Sigmoid colon (tissue), 7 donors: ENCODE measurements around the gene EPG5. TPM values are rescaled to one million over a fixed set of nuclear protein-coding genes. Genes with fewer than 3 reads are reported as not detected.

Experiments used
- DNase-seq: peaks from one replicate; pipeline ENCODE4 v3.0.0-alpha.2; 2019
- H3K27ac ChIP-seq, 4 donors: fragments of 200-600 bp; sonication (generic); one replicate each; pipeline ENCODE4 v1.5.1; 2016 to 2019; ENCODE audit warnings: mild to moderate bottlenecking in 1 of 4
- H3K27me3 ChIP-seq, 3 donors: fragments of 200-600 bp; sonication (generic); one replicate each; pipeline ENCODE4 v1.5.1; 2019; ENCODE audit warnings: mild to moderate bottlenecking in 1 of 3
- H3K36me3 ChIP-seq, 4 donors: fragments of 200-600 bp; sonication (generic); one replicate each; pipeline ENCODE4 v1.5.1; 2016 to 2019
- H3K4me1 ChIP-seq, 4 donors: fragments of 200-600 bp; sonication (generic); one replicate each; pipeline ENCODE4 v1.5.1; 2017 to 2019
- H3K4me3 ChIP-seq, 4 donors: fragments of 200-600 bp; sonication (generic); one replicate each; pipeline ENCODE4 v1.5.1; 2017 to 2019; ENCODE audit warnings: mild to moderate bottlenecking in 2 of 4, moderate library complexity in 1 of 4
- H3K9me3 ChIP-seq, 4 donors: fragments of 200-600 bp in 3 of 4; sonication (generic) in 3 of 4; one replicate each; pipeline versions ENCODE4 v1.5.1 to v1.6.1; 2013 to 2019
- EP300 ChIP-seq, 4 donors: sonication (generic); formaldehyde crosslinking; IDR thresholded peaks; one replicate each; pipeline ENCODE4 v1.6.1; 2017; ENCODE audit warnings: antibody characterized with exemption in 4 of 4
- POLR2A ChIP-seq, 2 donors: fragments of 450-650 bp; IDR thresholded peaks; one replicate each; pipeline ENCODE4 v1.6.1; 2016; ENCODE audit warnings: antibody characterized with exemption in 2 of 2, mild to moderate bottlenecking in 2 of 2, moderate library complexity in 2 of 2
- POLR2AphosphoS5 ChIP-seq, 4 donors: sonication (generic); formaldehyde crosslinking; IDR thresholded peaks; one replicate each; pipeline ENCODE4 v1.6.1; 2017; ENCODE audit warnings: antibody characterized with exemption in 4 of 4
- WGBS, 2 donors: extraction: QIAGEN DNeasy Blood & Tissue Kit; methylation state at CpG; one replicate each; pipeline ENCODE4 v1.1.7; 2013; 5-methylcytosine and 5-hydroxymethylcytosine counted together
- intact Hi-C: fragments of 100-400 bp; cut with DNase I; formaldehyde crosslinking; loops from one replicate; pipeline ENCODE4 v1.15.1; 2023
- polyA plus RNA-seq, 3 donors: library from polyadenylated mRNA; stranded (reverse); fragments of 200-250 nt; gene quantifications; one replicate each; pipeline ENCODE4 v1.2.3, GENCODE V29; 2013
- total RNA-seq, 4 donors: library from RNA; depleted of rRNA; stranded (reverse); fragments of >200 nt; gene quantifications; one replicate each; pipeline ENCODE4 v1.1.0, GENCODE V29; 2016
- TF ChIP-seq, protein P1 (sequence below), 4 experiments: fragments of 450-650 bp in 3 of 4; fragments of 200-600 bp in 1 of 4; IDR thresholded peaks; one replicate each; pipeline ENCODE4 v1.5.1; 2016 to 2019; ENCODE audit warnings: antibody characterized with exemption in 4 of 4, mild to moderate bottlenecking in 3 of 4, moderate library complexity in 2 of 4
- donor health status: healthy with polysubstance abuse.
- donor health status: Bipolar disorder and iron deficiency.
- donor health status: healthy.

EPG5 gene
- total and polyA plus RNA-seq, 7 donors = 3.7 to 29.1 (median 17.1) TPM

GRCh38 chr18:45836242-45837205 lies 130.6 kb downstream of the EPG5 start:
- Histone ChIP-seq H3K36me3 (no peaks in the 10 kb centered on the region), H3K27ac (no peak overlapping the region), H3K27me3 (peaks cover 23 to 86% (median 44%) of the 10 kb centered on the region in 3 donors), H3K4me3 (no peak overlapping the region), H3K4me1 (peaks cover 0 to 24% (median 20%) of the 10 kb centered on the region in 4 donors), H3K9me3 (no peaks in the 10 kb centered on the region)
- TF ChIP-seq, protein P1, sequence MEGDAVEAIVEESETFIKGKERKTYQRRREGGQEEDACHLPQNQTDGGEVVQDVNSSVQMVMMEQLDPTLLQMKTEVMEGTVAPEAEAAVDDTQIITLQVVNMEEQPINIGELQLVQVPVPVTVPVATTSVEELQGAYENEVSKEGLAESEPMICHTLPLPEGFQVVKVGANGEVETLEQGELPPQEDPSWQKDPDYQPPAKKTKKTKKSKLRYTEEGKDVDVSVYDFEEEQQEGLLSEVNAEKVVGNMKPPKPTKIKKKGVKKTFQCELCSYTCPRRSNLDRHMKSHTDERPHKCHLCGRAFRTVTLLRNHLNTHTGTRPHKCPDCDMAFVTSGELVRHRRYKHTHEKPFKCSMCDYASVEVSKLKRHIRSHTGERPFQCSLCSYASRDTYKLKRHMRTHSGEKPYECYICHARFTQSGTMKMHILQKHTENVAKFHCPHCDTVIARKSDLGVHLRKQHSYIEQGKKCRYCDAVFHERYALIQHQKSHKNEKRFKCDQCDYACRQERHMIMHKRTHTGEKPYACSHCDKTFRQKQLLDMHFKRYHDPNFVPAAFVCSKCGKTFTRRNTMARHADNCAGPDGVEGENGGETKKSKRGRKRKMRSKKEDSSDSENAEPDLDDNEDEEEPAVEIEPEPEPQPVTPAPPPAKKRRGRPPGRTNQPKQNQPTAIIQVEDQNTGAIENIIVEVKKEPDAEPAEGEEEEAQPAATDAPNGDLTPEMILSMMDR (IDR thresholded peaks at IDR 0.05) = no peak
- TF ChIP-seq POLR2A (IDR thresholded peaks at IDR 0.05) (no peak), EP300 (IDR thresholded peaks at IDR 0.05) (no peak), POLR2AphosphoS5 (IDR thresholded peaks at IDR 0.05) (no peak)
- intact Hi-C loops = loop anchor here (10.0 kb wide), 1 partner anchor 62 kb away; no protein-coding TSS in a partner anchor
- 52 to 74% methylated on average over 14 of the region's 14 CpGs for WGBS, 2 donors
- no peak for DNase-seq

- WGBS, 2 donors = 64 to 75% methylated on average over 3 of the region's 3 CpGs
- no peaks in the 10 kb centered on the region for H3K36me3 ChIP-seq
- TF ChIP-seq POLR2A (IDR thresholded peaks at IDR 0.05) = no peak
- TF ChIP-seq, protein P1 (IDR thresholded peaks at IDR 0.05) = no peak
- TF ChIP-seq POLR2AphosphoS5 (IDR thresholded peaks at IDR 0.05) = no peak
- TF ChIP-seq EP300 (IDR thresholded peaks at IDR 0.05) = no peak
- no peaks in the 10 kb centered on the region for H3K9me3 ChIP-seq
- H3K4me3 ChIP-seq = no peak overlapping the region
- H3K27ac ChIP-seq = no peak overlapping the region
- intact Hi-C loops = loop anchor here (10.0 kb wide), 1 partner anchor 60 kb away; no protein-coding TSS in a partner anchor
- H3K27me3 ChIP-seq = peaks cover 23 to 73% (median 44%) of the 10 kb centered on the region in 3 donors
- H3K4me1 ChIP-seq = peaks cover 0 to 24% (median 20%) of the 10 kb centered on the region in 4 donors
- DNase-seq = no peak
Measured at GRCh38 chr18:45835057-45835636, 132.0 kb downstream of the EPG5 start.

GRCh38 chr18:45834306-45834705 lies 132.8 kb downstream of the EPG5 start:
- Histone ChIP-seq H3K27ac (no peak overlapping the region), H3K36me3 (no peaks in the 10 kb centered on the region), H3K4me1 (peaks cover 0 to 23% (median 20%) of the 10 kb centered on the region in 4 donors), H3K27me3 (peaks cover 20 to 64% (median 42%) of the 10 kb centered on the region in 3 donors), H3K9me3 (no peaks in the 10 kb centered on the region), H3K4me3 (no peak overlapping the region)
- 25 to 78% methylated on average over 1 of the region's 1 CpG for WGBS, 2 donors
- TF ChIP-seq POLR2AphosphoS5 (IDR thresholded peaks at IDR 0.05) (no peak), EP300 (IDR thresholded peaks at IDR 0.05) (no peak), POLR2A (IDR thresholded peaks at IDR 0.05) (no peak)
- TF ChIP-seq, protein P1 (IDR thresholded peaks at IDR 0.05) = no peak
- no peak for DNase-seq
- intact Hi-C loops = loop anchor here (10.0 kb wide), 1 partner anchor 60 kb away; no protein-coding TSS in a partner anchor

DNA sequence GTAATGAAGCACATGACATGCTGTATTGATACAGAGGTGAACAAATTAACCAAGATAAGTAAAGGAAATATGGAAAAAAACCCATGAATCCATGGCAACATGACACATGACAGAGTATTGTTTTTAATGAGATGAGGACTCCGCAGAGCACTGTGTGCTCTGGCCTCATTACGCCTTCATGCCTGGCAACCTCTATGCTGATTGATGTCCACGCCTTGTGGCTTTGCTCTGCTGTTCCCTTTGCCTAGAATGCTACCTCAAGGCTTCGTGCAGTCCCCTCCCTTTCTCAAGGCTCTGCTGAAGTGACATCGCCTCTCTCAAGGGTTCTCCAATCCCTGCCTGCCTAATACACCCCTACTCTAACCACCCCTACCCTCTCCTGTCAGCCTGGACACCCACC lies 133.3 kb downstream of the EPG5 start:
- DNase-seq = no peak
- no peaks in the 10 kb centered on the region for H3K36me3 ChIP-seq
- peaks cover 0 to 19% (median 17%) of the 10 kb centered on the region in 4 donors for H3K4me1 ChIP-seq
- no peak overlapping the region for H3K27ac ChIP-seq
- peaks cover 19 to 60% (median 38%) of the 10 kb centered on the region in 3 donors for H3K27me3 ChIP-seq
- no peaks in the 10 kb centered on the region for H3K9me3 ChIP-seq
- TF ChIP-seq POLR2AphosphoS5 (IDR thresholded peaks at IDR 0.05) (no peak), POLR2A (IDR thresholded peaks at IDR 0.05) (no peak), EP300 (IDR thresholded peaks at IDR 0.05) (no peak)
- TF ChIP-seq, protein P1 (IDR thresholded peaks at IDR 0.05) = no peak
- intact Hi-C loops = loop anchor here (10.0 kb wide), 1 partner anchor 59 kb away; no protein-coding TSS in a partner anchor
- no peak overlapping the region for H3K4me3 ChIP-seq
- 75 to 76% methylated on average over 5 of the region's 5 CpGs for WGBS, 2 donors
